Measurements from ENCODE around the gene HSF4.

The HSF4 gene

GRCh38 chr16:67141391-67141790 is 23.2 kb upstream of the HSF4 start:
- TF ChIP-seq POLR2AphosphoS5 (IDR thresholded peaks at IDR 0.05; ENCODE audit: low read depth, low read length) (no peak), TAF1 (IDR thresholded peaks at IDR 0.05; ENCODE audit: borderline replicate concordance, insufficient read depth, low read length) (no peak), FOXP2 (optimal IDR thresholded peaks at IDR 0.05; ENCODE audit: borderline replicate concordance, extremely low read depth, extremely low read length, insufficient read depth) (no peak), SIN3A (IDR thresholded peaks at IDR 0.05; ENCODE audit: borderline replicate concordance, insufficient read depth, low read length) (no peak)
- TF ChIP-seq, protein P1, sequence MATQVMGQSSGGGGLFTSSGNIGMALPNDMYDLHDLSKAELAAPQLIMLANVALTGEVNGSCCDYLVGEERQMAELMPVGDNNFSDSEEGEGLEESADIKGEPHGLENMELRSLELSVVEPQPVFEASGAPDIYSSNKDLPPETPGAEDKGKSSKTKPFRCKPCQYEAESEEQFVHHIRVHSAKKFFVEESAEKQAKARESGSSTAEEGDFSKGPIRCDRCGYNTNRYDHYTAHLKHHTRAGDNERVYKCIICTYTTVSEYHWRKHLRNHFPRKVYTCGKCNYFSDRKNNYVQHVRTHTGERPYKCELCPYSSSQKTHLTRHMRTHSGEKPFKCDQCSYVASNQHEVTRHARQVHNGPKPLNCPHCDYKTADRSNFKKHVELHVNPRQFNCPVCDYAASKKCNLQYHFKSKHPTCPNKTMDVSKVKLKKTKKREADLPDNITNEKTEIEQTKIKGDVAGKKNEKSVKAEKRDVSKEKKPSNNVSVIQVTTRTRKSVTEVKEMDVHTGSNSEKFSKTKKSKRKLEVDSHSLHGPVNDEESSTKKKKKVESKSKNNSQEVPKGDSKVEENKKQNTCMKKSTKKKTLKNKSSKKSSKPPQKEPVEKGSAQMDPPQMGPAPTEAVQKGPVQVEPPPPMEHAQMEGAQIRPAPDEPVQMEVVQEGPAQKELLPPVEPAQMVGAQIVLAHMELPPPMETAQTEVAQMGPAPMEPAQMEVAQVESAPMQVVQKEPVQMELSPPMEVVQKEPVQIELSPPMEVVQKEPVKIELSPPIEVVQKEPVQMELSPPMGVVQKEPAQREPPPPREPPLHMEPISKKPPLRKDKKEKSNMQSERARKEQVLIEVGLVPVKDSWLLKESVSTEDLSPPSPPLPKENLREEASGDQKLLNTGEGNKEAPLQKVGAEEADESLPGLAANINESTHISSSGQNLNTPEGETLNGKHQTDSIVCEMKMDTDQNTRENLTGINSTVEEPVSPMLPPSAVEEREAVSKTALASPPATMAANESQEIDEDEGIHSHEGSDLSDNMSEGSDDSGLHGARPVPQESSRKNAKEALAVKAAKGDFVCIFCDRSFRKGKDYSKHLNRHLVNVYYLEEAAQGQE (IDR thresholded peaks at IDR 0.05; ENCODE audit: insufficient read depth in 1 of 2, low read depth in 2 of 2, low read length in 2 of 2): no peak

DNA sequence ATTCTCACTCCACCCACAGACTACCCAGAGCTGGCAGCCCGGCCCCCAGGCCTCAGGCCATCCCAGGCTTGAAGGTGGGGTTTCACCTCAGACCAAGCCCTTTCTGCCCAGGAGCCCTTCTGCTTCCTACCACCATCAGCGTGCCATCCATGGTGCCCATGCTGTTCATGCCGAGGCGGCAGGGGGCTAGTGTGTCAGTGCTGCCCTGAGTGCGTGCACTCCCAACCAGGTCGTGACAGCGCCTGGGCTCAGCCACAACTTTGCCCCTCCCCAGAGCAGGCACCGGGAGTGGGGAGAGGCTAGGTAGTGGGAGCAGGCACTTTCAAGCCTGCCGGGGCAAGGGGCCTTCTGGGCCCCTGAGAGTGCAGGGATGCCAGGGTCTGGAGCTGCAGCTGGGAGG is 22.2 kb upstream of the HSF4 start:
- no peak for TF ChIP-seq POLR2AphosphoS5 (IDR thresholded peaks at IDR 0.05; ENCODE audit: low read depth, low read length)
- TF ChIP-seq, protein P1 (IDR thresholded peaks at IDR 0.05; ENCODE audit: insufficient read depth in 1 of 2, low read depth in 2 of 2, low read length in 2 of 2): no peak
- TF ChIP-seq TAF1 (IDR thresholded peaks at IDR 0.05; ENCODE audit: borderline replicate concordance, insufficient read depth, low read length): no peak
- no peak for TF ChIP-seq FOXP2 (optimal IDR thresholded peaks at IDR 0.05; ENCODE audit: borderline replicate concordance, extremely low read depth, extremely low read length, insufficient read depth)
- no peak for TF ChIP-seq SIN3A (IDR thresholded peaks at IDR 0.05; ENCODE audit: borderline replicate concordance, insufficient read depth, low read length)

GRCh38 chr16:67144943-67145342 is 19.6 kb upstream of the HSF4 start:
- no peak for TF ChIP-seq SIN3A (IDR thresholded peaks at IDR 0.05; ENCODE audit: borderline replicate concordance, insufficient read depth, low read length)
- TF ChIP-seq TAF1 (IDR thresholded peaks at IDR 0.05; ENCODE audit: borderline replicate concordance, insufficient read depth, low read length): no peak
- TF ChIP-seq, protein P1 (IDR thresholded peaks at IDR 0.05; ENCODE audit: insufficient read depth in 1 of 2, low read depth in 2 of 2, low read length in 2 of 2): no peak
- no peak for TF ChIP-seq FOXP2 (optimal IDR thresholded peaks at IDR 0.05; ENCODE audit: borderline replicate concordance, extremely low read depth, extremely low read length, insufficient read depth)
- no peak for TF ChIP-seq POLR2AphosphoS5 (IDR thresholded peaks at IDR 0.05; ENCODE audit: low read depth, low read length)

- TF ChIP-seq TAF1 (IDR thresholded peaks at IDR 0.05; ENCODE audit: borderline replicate concordance, insufficient read depth, low read length) (no peak), POLR2AphosphoS5 (IDR thresholded peaks at IDR 0.05; ENCODE audit: low read depth, low read length) (no peak), SIN3A (IDR thresholded peaks at IDR 0.05; ENCODE audit: borderline replicate concordance, insufficient read depth, low read length) (no peak), FOXP2 (optimal IDR thresholded peaks at IDR 0.05; ENCODE audit: borderline replicate concordance, extremely low read depth, extremely low read length, insufficient read depth) (no peak)
- TF ChIP-seq, protein P1 (IDR thresholded peaks at IDR 0.05; ENCODE audit: insufficient read depth in 1 of 2, low read depth in 2 of 2, low read length in 2 of 2): no peak
Observed at GRCh38 chr16:67145746-67146145, 18.8 kb upstream of the HSF4 start.
